Stomach smooth muscle (tissue), 2 donors: Measurements from ENCODE around the gene KIF16B.

Source experiments
- H3K27ac ChIP-seq: one replicate; pipeline ENCODE4 v1.7.0; 2013; ENCODE audit warnings: mild to moderate bottlenecking, low read length, inconsistent platforms
- H3K27me3 ChIP-seq, 2 donors: one replicate each; pipeline ENCODE4 v1.7.0; 2013; ENCODE audit warnings: low read length in 2 of 2; ENCODE audit not compliant: insufficient read depth in 2 of 2, control insufficient read depth in 1 of 2
- H3K36me3 ChIP-seq, 2 donors: one replicate each; pipeline ENCODE4 v1.7.0; 2013; ENCODE audit warnings: low read length in 2 of 2; ENCODE audit not compliant: control insufficient read depth in 2 of 2, insufficient read depth in 2 of 2
- H3K4me1 ChIP-seq: one replicate; pipeline ENCODE4 v1.7.0; 2013; ENCODE audit warnings: low read length; ENCODE audit not compliant: control insufficient read depth, insufficient read depth
- H3K4me3 ChIP-seq, 2 donors: one replicate each; pipeline ENCODE4 v1.7.0; 2013; ENCODE audit warnings: low read length in 2 of 2
- H3K9ac ChIP-seq, 2 donors: one replicate each; pipeline ENCODE4 v1.7.0; 2013; ENCODE audit warnings: low read length in 2 of 2, mild to moderate bottlenecking in 1 of 2
- H3K9me3 ChIP-seq, 2 donors: one replicate each; pipeline ENCODE4 v1.7.0; 2013; ENCODE audit warnings: low read length in 2 of 2; ENCODE audit not compliant: control insufficient read depth in 2 of 2
- donor health status: healthy.
- donor health status: Pancreatic carcinoma.

The KIF16B gene

DNA sequence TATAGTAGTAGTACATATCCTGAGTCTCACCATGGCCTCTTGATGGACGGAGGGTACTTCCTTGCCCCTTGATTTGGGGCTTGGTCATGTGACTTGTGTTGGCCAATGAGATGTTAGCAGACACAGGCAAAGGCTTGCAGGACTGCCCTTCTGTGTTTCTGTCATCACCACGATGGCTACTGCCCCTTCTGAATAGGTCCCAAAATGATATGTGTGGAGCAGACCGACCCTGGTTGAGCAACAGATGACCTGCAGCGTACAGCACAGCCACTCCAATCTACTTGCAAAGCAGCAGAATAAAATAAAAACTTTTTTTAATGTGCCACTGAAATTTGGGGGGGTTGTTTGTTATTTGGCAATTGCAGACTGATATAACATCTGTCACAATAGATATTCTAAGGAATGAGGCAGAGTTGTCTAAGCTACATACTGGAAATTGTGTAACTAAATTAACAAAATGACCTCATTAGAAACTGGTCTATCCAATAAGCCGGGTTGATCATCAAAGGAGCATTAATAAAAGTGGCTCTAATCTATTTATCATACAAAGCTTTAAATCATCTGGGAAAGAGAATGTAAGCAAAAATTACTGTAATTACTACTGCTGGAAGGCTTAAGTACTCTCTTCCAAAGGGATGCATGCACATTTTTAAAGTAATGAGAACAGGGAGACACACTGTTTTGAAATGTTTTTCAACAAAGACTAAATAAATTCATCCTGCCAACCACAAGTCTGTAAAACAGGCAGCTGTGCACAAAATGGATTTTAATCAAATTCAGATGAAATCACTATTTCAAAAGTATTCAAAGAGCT, 209.5 kb downstream of the KIF16B start:
- H3K36me3 ChIP-seq: peaks cover 14 to 15% of the 10 kb centered on the region in 2 donors
- H3K4me3 ChIP-seq: no peak overlapping the region
- no peak overlapping the region for H3K9ac ChIP-seq
- no peaks in the 10 kb centered on the region for H3K27me3 ChIP-seq
- H3K4me1 ChIP-seq: no peaks in the 10 kb centered on the region
- no peaks in the 10 kb centered on the region for H3K9me3 ChIP-seq
- no peak overlapping the region for H3K27ac ChIP-seq

DNA sequence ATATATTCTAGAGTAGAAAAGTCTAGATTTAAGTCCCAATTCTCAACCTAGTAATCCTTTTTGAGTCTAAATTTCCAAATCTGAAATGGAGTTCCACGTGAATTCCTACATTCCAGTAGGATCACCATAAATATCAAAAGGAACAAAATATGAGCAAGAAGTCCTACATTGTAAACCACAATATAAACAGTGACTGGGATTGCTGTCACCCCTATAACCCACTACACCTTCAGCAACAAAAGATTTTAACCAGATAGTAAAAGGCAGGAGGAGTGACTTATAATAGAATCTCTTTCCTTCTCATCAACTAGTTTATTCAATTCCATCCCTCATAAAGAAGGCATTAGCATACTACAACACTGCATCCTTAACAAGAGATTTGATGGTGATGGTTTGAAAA, 210.6 kb downstream of the KIF16B start:
- Histone ChIP-seq H3K27me3 (no peaks in the 10 kb centered on the region), H3K9ac (no peak overlapping the region), H3K9me3 (no peaks in the 10 kb centered on the region), H3K4me3 (no peak overlapping the region), H3K36me3 (peaks cover 6 to 13% of the 10 kb centered on the region in 2 donors), H3K4me1 (no peaks in the 10 kb centered on the region), H3K27ac (no peak overlapping the region)

DNA sequence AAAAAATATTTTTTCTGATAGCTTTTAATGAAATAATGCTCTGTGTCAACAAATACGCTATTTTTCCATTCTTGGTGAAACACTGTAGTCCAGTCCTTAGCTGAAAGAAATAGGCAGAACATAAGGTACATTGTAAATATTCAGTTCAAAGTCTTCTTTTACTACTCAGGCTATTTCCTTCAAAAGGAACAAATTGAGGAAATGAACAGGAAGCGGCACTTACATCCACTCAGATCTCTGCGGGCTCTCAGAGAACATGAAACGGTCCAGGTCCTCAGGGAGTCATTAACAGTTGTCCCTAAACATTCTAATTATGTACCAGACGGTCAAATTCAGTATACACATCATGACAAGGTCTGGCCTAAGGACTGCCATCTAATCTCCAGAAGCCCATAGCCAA, 212.6 kb downstream of the KIF16B start:
- H3K27ac ChIP-seq: no peak overlapping the region
- H3K9ac ChIP-seq: no peak overlapping the region
- peaks cover under 1 to 8% of the 10 kb centered on the region in 2 donors for H3K36me3 ChIP-seq
- H3K27me3 ChIP-seq: no peaks in the 10 kb centered on the region
- H3K4me1 ChIP-seq: no peaks in the 10 kb centered on the region
- no peaks in the 10 kb centered on the region for H3K9me3 ChIP-seq
- H3K4me3 ChIP-seq: no peak overlapping the region

DNA sequence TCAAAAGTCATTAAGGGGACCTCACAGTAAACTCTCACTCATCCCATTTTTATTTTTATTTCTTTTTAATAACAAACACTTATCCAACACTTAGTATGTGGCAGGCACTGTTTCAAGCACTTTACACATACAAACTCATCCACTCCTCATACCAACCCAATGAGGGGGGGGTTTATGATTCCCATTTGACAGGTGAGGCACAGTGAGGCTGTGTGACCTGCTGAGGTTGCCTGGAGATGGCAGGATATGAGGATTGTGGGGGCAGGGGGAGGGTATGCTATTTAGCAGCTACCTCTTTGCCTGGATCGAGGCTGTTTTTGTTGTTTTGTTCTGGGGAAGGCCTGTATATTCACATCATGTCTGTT, 219.8 kb downstream of the KIF16B start:
- Histone ChIP-seq H3K27ac (no peak overlapping the region), H3K9ac (no peak overlapping the region), H3K27me3 (no peaks in the 10 kb centered on the region), H3K4me3 (no peak overlapping the region), H3K4me1 (no peaks in the 10 kb centered on the region), H3K9me3 (no peaks in the 10 kb centered on the region), H3K36me3 (no peaks in the 10 kb centered on the region)

DNA sequence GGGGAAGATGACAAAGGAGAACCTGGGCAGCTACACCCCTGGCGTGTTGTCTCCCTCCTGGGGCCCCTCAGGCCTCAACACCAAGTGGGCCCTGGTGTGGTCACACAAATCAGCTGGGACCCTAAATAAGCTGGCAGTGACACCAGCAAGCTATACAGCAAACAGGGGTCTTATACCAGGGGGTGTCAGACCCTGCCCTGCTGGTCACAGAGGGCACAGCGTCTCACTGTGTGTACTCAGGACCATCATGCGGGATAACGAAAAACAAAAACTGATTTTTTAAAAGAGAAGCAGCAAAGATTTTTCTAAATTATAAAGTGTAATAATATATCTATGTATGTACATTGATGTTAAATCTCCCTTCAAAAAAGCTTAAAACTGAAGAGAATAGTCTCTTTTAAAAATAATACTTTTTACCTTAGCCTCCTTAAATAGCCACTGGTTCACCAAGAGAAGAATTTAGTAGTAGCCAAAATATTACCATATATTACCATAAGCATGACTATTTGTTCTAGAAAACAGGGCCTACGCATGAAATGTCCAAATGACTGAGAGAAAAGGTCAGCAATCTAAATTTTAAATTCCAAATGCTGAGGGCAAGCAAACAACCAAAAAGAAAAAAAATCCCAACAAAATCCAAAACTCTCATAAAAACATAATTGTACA, 220.4 kb downstream of the KIF16B start:
- Histone ChIP-seq H3K4me3 (no peak overlapping the region), H3K27ac (no peak overlapping the region), H3K4me1 (no peaks in the 10 kb centered on the region), H3K36me3 (no peaks in the 10 kb centered on the region), H3K27me3 (no peaks in the 10 kb centered on the region), H3K9ac (no peak overlapping the region), H3K9me3 (no peaks in the 10 kb centered on the region)

DNA sequence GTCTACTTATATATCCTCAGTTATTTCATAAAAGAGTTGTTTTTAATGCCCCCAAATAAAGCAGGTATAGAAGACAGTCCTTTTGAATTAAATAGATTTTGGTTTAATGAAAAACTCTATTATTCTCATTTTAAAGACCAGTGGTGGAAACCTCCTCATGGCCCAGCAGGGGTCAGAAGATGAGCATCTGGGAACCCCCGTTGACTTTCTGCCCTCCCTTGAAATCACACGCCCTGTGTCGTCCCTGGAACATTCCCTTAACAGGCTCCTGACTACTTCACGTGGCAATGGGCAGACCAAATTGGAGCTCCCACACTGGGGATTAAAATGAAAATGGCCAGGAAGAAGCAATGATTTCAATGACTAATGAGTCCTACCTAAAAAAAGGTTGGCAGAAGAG, 220.9 kb downstream of the KIF16B start:
- no peak overlapping the region for H3K9ac ChIP-seq
- H3K9me3 ChIP-seq: no peaks in the 10 kb centered on the region
- H3K36me3 ChIP-seq: no peaks in the 10 kb centered on the region
- H3K27ac ChIP-seq: no peak overlapping the region
- H3K4me1 ChIP-seq: no peaks in the 10 kb centered on the region
- H3K27me3 ChIP-seq: no peaks in the 10 kb centered on the region
- H3K4me3 ChIP-seq: no peak overlapping the region

DNA sequence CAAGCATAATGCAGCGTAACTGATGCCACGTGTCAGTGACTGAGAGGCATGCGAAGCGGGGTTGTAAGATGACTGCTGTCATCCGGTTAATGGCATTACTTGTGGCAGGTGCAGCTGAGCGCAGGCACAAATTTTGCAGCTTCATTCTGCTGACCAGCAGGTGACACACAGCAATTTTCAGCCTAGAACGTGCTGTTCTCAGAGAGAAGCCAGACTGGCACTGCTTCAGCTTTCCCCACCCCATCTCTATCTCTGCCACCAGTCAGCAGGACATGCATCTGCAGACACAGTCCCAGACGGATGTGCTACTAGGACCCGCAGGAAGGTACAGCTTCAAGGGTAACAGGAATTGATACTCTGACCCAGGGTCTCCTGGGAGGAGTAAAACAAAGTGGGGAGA, 221.8 kb downstream of the KIF16B start:
- no peak overlapping the region for H3K27ac ChIP-seq
- H3K9me3 ChIP-seq: no peaks in the 10 kb centered on the region
- H3K9ac ChIP-seq: no peak overlapping the region
- H3K4me3 ChIP-seq: no peak overlapping the region
- H3K36me3 ChIP-seq: no peaks in the 10 kb centered on the region
- H3K4me1 ChIP-seq: no peaks in the 10 kb centered on the region
- no peaks in the 10 kb centered on the region for H3K27me3 ChIP-seq

- Histone ChIP-seq H3K36me3 (peaks cover 0 to 7% of the 10 kb centered on the region in 2 donors), H3K9me3 (no peaks in the 10 kb centered on the region), H3K4me3 (no peak overlapping the region), H3K9ac (no peak overlapping the region), H3K27me3 (no peaks in the 10 kb centered on the region), H3K4me1 (no peaks in the 10 kb centered on the region), H3K27ac (no peak overlapping the region)
These were observed 222.8 kb downstream of the KIF16B start for GRCh38 chr20:16350465-16350864.

GRCh38 chr20:16349523-16350260, 223.6 kb downstream of the KIF16B start:
- Histone ChIP-seq H3K27ac (no peak overlapping the region), H3K4me3 (no peak overlapping the region), H3K27me3 (no peaks in the 10 kb centered on the region), H3K9me3 (no peaks in the 10 kb centered on the region), H3K36me3 (peaks cover 0 to 7% of the 10 kb centered on the region in 2 donors), H3K4me1 (no peaks in the 10 kb centered on the region), H3K9ac (no peak overlapping the region)

- Histone ChIP-seq H3K4me1 (no peaks in the 10 kb centered on the region), H3K27me3 (no peaks in the 10 kb centered on the region), H3K4me3 (no peak overlapping the region), H3K9ac (no peak overlapping the region), H3K27ac (no peak overlapping the region), H3K9me3 (no peaks in the 10 kb centered on the region), H3K36me3 (peaks cover 0 to 7% of the 10 kb centered on the region in 2 donors)
These were observed 226.3 kb downstream of the KIF16B start for GRCh38 chr20:16346956-16347355.
